ENCODE measurements around the gene ABCA2.

DNA sequence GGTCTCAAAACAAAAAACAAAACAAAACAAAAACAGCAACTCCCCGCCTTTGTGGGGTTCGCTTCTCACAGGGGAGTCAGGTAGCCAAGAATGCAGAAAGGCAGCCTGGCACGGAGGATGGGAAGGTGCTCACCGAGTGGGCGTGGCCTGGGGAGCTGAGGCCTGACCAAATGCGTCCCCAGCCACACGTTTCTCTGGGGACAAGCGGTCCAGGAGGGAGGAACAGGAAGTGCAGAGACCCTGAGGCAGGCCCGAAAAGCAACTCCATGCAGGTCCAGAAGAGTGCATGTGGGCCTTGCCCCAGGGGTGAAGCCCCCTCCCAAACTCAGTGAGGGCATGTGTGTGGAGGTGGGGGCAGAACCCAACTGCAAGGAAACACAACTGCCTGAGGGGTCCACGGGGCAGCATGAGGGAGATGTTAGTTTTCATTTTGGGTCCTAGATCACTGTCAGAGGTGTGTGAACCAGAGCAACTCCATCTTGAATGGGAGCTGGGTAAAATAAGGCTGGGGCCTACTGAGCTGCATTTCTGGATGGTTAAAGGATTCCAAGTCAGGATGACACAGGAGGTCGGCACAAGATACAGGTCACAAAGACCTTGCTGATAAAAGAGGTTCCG lies 46.7 kb upstream of the ABCA2 start:
- no peak for TF ChIP-seq CTCF (IDR thresholded peaks at IDR 0.05; ENCODE audit: insufficient read depth, low read depth, low read length)
- no peak for TF ChIP-seq EZH2 (IDR thresholded peaks at IDR 0.05; ENCODE audit: insufficient read depth, low read length)
